ENCODE results near the gene SPATA31E1. TPM values are rescaled to one million over a fixed set of nuclear protein-coding genes. Genes with fewer than 3 reads are reported as not detected.

Gene SPATA31E1
- total and polyA plus RNA-seq, 12 donors, result not detected

DNA sequence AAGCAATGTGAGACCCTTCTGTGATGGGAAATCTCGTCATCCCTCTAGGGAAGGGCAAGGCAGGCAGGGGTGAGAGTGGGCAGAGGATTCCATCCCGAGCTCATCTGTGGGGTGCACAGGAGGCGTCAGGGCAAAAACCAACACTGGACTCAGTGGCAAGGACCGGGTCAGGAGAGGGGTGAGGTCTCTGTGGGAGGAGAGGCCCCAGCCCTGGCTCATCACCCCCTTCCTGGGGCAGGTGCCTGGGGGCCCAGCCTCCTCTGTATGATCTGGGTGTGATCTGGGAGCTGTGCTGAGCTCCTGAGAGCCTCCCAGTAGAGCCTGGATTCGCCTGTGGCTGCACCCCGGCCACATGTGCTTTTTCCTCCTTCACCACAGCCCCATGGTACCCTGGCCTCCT, 597 bp downstream of the SPATA31E1 start:
- ATAC-seq (no peak), DNase-seq (no peak)
- H3K36me3 ChIP-seq, result no peaks in the 10 kb centered on the region
- H3K27ac ChIP-seq, result no peak overlapping the region
- WGBS, 2 donors, result 82 to 85% methylated on average over 6 of the region's 6 CpGs
- TF ChIP-seq, protein P1, sequence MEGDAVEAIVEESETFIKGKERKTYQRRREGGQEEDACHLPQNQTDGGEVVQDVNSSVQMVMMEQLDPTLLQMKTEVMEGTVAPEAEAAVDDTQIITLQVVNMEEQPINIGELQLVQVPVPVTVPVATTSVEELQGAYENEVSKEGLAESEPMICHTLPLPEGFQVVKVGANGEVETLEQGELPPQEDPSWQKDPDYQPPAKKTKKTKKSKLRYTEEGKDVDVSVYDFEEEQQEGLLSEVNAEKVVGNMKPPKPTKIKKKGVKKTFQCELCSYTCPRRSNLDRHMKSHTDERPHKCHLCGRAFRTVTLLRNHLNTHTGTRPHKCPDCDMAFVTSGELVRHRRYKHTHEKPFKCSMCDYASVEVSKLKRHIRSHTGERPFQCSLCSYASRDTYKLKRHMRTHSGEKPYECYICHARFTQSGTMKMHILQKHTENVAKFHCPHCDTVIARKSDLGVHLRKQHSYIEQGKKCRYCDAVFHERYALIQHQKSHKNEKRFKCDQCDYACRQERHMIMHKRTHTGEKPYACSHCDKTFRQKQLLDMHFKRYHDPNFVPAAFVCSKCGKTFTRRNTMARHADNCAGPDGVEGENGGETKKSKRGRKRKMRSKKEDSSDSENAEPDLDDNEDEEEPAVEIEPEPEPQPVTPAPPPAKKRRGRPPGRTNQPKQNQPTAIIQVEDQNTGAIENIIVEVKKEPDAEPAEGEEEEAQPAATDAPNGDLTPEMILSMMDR (IDR thresholded peaks at IDR 0.05), result no peak
- peaks cover 0 to 4% (median 0%) of the 10 kb centered on the region in 11 donors for H3K9me3 ChIP-seq
- H3K4me3 ChIP-seq, result no peak overlapping the region
- H3K4me1 ChIP-seq, result no peaks in the 10 kb centered on the region
- H3K27me3 ChIP-seq, result peaks cover 0 to 23% (median 5%) of the 10 kb centered on the region in 7 donors
- intact Hi-C loops (cut with DNase I), result no loop called here

DNA sequence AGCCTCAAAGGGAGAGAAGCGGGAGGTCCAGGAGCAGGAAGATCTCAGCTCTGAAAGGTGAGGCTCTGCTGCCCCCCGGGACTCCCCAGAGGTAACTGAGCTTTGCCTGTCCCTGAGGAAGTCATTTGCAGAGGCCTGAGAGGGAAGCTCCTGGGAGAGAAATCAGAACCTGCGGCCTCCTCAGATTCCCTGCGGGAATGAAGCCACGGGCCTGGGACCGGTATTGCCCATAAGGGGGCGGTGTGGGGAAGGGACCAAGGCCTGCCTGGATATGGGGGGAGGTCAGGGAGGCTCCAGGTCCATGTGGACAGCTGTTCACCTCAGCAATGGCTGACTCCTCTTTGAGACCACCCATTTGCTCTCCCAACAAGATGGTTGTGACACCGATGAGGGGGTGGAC, 1.3 kb downstream of the SPATA31E1 start:
- intact Hi-C loops (cut with DNase I), result no loop called here
- peaks cover 0 to 23% (median 5%) of the 10 kb centered on the region in 7 donors for H3K27me3 ChIP-seq
- TF ChIP-seq, protein P1 (IDR thresholded peaks at IDR 0.05), result peak in 1 of 9 donors; percentile 13
- DNase-seq (no peak), ATAC-seq (no peak)
- no peaks in the 10 kb centered on the region for H3K36me3 ChIP-seq
- no peak overlapping the region for H3K27ac ChIP-seq
- H3K4me1 ChIP-seq, result no peaks in the 10 kb centered on the region
- 62 to 68% methylated on average over 8 of the region's 8 CpGs for WGBS, 2 donors
- no peaks in the 10 kb centered on the region for H3K9me3 ChIP-seq
- no peak overlapping the region for H3K4me3 ChIP-seq

- ATAC-seq (no peak), DNase-seq (no peak)
- intact Hi-C loops (cut with DNase I), result no loop called here
- Histone ChIP-seq H3K4me3 (no peak overlapping the region), H3K36me3 (no peaks in the 10 kb centered on the region), H3K4me1 (no peaks in the 10 kb centered on the region), H3K27ac (no peak overlapping the region), H3K27me3 (peaks cover 0 to 23% (median 5%) of the 10 kb centered on the region in 7 donors), H3K9me3 (no peaks in the 10 kb centered on the region)
- WGBS, 2 donors, result 89 to 90% methylated on average over 17 of the region's 17 CpGs
- TF ChIP-seq, protein P1 (IDR thresholded peaks at IDR 0.05), result no peak
These were observed 2.1 kb downstream of the SPATA31E1 start for GRCh38 chr9:87884578-87885459.

DNA sequence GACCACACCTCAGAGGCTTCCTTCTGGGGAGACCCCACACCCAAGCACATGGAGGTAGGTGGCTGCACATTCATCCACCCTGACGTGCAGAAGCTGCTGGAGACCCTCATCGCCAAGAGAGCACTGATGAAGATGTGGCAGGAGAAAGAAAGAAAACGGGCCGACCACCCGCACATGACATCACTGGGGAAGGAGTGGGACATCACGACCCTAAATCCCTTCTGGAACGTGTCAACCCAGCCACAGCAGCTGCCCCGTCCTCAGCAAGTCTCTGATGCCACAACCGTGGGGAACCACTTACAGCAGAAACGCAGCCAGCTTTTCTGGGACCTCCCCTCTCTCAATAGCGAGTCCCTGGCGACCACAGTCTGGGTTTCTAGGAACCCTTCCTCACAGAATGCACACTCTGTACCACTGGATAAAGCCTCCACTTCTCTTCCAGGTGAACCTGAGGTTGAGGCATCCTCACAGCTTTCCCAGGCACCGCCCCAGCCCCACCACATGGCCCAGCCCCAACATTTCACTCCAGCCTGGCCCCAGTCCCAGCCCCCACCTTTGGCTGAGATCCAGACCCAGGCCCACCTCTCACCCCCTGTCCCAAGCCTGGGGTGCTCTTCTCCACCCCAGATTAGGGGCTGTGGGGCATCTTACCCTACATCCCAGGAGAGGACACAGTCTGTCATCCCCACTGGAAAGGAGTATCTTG, 3.0 kb downstream of the SPATA31E1 start:
- Histone ChIP-seq H3K27ac (no peak overlapping the region), H3K9me3 (no peaks in the 10 kb centered on the region), H3K4me1 (no peaks in the 10 kb centered on the region), H3K27me3 (peaks cover 0 to 23% (median 5%) of the 10 kb centered on the region in 7 donors), H3K4me3 (no peak overlapping the region), H3K36me3 (no peaks in the 10 kb centered on the region)
- 80 to 87% methylated on average over 13 of the region's 13 CpGs for WGBS, 2 donors
- TF ChIP-seq, protein P1 (IDR thresholded peaks at IDR 0.05), result no peak
- ATAC-seq (no peak), DNase-seq (no peak)
- intact Hi-C loops (cut with DNase I), result no loop called here
